GM08714 (cell line): ENCODE data around the gene RORC.

Source experiments
- H3K4me3 ChIP-seq: fragments of 200-500 bp; sonication (Bioruptor generic); 2 replicates; pipeline ENCODE4 v1.5.1; 2014; ENCODE audit warnings: mild to moderate bottlenecking, low read length, inconsistent platforms
- ZNF274 ChIP-seq: IDR thresholded peaks from 2 replicates; pipeline ENCODE4 v1.6.1; 2012; ENCODE audit warnings: mild to moderate bottlenecking, low read depth, low read length

RORC gene

GRCh38 chr1:151839457-151840403 lies 8.1 kb upstream of the RORC start, which contains the start of gene C2CD4D:
Gene C2CD4D (minus strand): TSS chr1:151839820. CDS start chr1:151838989, 831 bp downstream.
- no peak for TF ChIP-seq ZNF274
- H3K4me3 ChIP-seq, result no peak within 1 kb of the TSS; the same call in 1 of the 2 replicates

GRCh38 chr1:151839082-151839412 lies 7.4 kb upstream of the RORC start:
- no peak for TF ChIP-seq ZNF274
- no peak overlapping the region; the same call in 1 of the 2 replicates for H3K4me3 ChIP-seq

GRCh38 chr1:151838222-151839081 lies 6.8 kb upstream of the RORC start:
- TF ChIP-seq ZNF274, result no peak

GRCh38 chr1:151837884-151838221 lies 6.3 kb upstream of the RORC start:
- no peak for TF ChIP-seq ZNF274
- H3K4me3 ChIP-seq, result no peak overlapping the region; the same call in 1 of the 2 replicates

More at GRCh38 chr1:151838222-151839081, 6.8 kb upstream of the RORC start:
- no peak overlapping the region; the same call in 1 of the 2 replicates for H3K4me3 ChIP-seq

- H3K4me3 ChIP-seq, result no peak overlapping the region
- TF ChIP-seq ZNF274, result no peak
Measured at GRCh38 chr1:151837197-151837596, 5.6 kb upstream of the RORC start.

GRCh38 chr1:151835596-151835995 lies 4.0 kb upstream of the RORC start:
- no peak for TF ChIP-seq ZNF274
- no peak overlapping the region for H3K4me3 ChIP-seq

- H3K4me3 ChIP-seq, result no peak overlapping the region
- TF ChIP-seq ZNF274, result no peak
Measured at GRCh38 chr1:151834239-151834638, 2.6 kb upstream of the RORC start.

- no peak for TF ChIP-seq ZNF274
- no peak overlapping the region for H3K4me3 ChIP-seq
Measured at GRCh38 chr1:151833172-151833900, 1.7 kb upstream of the RORC start.

GRCh38 chr1:151832318-151832980 lies 847 bp upstream of the RORC start:
- no peak for TF ChIP-seq ZNF274

GRCh38 chr1:151831256-151831591 lies 378 bp downstream of the RORC start:
- H3K4me3 ChIP-seq, result no peak overlapping the region
- no peak for TF ChIP-seq ZNF274

More at GRCh38 chr1:151832318-151832980, 847 bp upstream of the RORC start:
- H3K4me3 ChIP-seq, result no peak overlapping the region

GRCh38 chr1:151830055-151830454 lies 1.5 kb downstream of the RORC start:
- no peak overlapping the region for H3K4me3 ChIP-seq
- no peak for TF ChIP-seq ZNF274

- TF ChIP-seq ZNF274, result no peak
- no peak overlapping the region for H3K4me3 ChIP-seq
Measured at GRCh38 chr1:151829352-151830046, 2.1 kb downstream of the RORC start.

GRCh38 chr1:151828921-151829320 lies 2.7 kb downstream of the RORC start:
- no peak overlapping the region for H3K4me3 ChIP-seq
- no peak for TF ChIP-seq ZNF274
